AG08396 (cell line): ENCODE measurements around the gene KIFC3.
"Not testable (repeated sequence)": the region's sequence is repeated elsewhere in the genome, so short reads cannot be mapped to it uniquely, and the experiment has no call there.

Experiments
- DNase-seq: peaks from one replicate; pipeline ENCODE4 v3.0.0; 2012; ENCODE audit warnings: low spot score, mixed read lengths

KIFC3 gene

DNA sequence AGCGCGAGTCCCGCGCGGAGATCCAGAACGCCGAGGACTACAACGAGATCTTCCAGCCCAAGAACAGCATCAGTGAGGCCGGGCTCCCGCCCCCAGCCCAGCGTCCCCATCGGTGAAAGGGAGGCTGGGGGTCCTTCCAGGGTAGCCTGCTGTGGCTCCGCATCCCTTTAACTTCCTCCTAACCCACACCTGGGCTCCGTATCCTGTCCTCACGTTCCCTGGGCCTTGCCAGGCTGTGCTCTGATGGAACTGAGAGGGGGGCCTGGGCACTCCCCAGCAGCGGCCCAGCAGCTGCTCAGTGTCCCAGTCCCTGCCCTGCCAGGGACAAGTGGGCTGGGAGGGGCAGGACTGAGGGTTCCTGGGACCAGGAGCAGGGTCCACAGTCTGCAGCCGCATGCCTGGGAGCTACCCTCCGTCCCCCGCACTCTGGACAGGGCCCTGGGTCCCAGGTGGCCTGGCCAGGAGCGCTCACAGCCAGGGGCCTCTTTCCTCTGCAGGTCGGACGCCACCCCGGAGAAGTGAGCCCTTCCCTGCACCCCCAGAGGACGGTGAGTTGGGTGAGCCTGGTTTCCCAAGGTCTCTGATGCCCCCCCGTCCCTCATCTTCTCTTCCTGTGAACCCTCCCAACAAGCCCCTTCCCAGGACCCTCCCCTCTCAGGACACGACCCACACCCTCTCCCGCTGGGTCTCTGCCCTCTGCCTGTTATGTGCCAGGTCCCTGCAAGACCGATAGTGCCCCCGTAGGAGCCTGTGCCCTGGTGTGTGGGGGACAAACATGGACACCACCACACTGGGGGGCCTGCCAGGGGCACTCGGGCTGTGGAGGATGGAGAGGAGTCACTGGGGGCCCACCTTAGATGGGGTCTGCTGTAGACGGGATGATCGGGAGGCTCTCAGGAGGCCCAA is 48.6 kb downstream of the KIFC3 start:
- no peak for DNase-seq

DNA sequence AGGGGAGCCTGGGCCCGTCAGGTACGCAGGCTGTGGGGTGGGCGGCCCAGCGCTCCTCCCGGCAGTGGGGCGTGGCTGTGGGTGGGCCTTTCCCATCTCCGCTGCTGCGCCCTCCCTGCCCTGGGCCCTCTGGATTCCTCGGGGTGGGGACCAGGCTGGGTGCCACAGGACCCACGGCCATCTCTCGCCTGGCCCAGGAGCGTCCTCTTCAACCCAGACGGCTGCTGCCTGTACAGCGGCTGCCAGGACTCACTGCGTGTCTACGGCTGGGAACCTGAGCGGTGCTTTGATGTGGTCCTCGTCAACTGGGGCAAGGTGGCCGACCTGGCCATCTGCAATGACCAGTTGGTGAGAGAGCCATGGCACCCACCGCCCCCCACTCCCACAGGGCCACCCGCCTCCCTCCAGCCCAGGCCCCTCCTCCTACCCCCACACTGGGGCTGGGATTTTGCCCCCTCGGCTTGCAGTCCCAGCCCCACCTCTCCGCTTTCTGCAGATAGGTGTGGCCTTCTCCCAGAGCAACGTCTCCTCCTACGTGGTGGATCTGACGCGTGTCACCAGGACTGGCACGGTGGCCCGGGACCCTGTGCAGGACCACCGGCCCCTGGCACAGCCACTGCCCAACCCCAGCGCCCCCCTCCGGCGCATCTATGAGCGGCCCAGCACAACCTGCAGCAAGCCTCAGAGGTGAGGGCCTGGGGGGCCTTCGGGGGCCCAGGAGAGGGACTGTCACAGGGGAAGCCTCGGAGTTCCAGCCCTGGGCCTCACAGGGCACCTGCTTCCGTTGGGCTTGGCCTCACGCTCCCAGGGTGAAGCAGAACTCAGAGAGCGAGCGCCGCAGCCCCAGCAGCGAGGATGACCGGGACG is 49.5 kb downstream of the KIFC3 start:
- DNase-seq, result no peak

DNA sequence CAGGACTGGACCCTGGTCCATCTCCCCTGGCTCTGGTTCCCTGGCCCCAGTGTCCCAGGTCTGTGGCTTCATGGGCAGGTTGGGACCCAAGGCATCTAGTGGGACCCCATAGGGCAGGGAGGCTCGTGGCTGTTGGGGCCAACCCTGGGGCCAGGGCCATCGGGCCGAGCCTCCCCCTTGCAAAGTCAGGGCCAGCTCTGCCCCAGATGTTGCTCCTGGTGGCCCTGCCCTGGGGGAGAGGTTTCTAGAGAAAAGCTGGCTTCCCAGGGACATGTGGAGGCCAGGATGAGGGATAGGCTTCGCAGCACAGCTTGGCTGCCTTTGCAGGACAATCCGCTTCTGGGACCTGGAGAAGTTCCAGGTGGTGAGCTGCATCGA is 50.1 kb downstream of the KIFC3 start:
- no peak for DNase-seq

DNA sequence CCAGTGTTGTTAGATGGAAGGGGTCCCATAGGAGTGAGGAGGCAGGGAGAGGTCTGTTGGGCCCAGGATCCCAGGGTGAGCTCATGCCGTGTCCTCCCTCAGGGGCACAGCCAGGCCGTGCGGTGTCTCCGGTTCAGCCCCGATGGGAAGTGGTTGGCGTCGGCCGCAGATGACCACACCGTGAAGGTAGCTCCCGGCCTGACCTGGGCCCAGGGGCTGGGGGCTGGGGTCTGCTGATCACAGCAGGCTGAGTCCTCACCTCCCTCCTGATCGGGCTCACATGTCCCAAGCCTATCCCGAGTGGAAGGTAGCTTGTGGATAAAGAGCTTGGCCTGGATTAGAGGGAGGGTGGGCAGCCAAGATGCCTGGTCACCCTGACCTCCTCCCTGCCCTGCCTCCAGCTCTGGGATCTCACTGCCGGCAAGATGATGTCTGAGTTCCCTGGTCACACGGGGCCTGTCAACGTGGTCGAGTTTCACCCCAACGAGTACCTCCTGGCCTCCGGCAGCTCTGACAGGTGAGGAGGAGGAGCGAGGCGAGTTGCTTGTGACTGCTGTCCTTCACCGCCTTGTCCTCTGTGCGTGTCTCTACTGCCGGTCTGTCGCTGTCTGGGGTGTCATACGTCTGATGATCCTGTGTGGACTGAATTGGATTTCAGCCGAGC is 50.6 kb downstream of the KIFC3 start:
- DNase-seq, result no peak

DNA sequence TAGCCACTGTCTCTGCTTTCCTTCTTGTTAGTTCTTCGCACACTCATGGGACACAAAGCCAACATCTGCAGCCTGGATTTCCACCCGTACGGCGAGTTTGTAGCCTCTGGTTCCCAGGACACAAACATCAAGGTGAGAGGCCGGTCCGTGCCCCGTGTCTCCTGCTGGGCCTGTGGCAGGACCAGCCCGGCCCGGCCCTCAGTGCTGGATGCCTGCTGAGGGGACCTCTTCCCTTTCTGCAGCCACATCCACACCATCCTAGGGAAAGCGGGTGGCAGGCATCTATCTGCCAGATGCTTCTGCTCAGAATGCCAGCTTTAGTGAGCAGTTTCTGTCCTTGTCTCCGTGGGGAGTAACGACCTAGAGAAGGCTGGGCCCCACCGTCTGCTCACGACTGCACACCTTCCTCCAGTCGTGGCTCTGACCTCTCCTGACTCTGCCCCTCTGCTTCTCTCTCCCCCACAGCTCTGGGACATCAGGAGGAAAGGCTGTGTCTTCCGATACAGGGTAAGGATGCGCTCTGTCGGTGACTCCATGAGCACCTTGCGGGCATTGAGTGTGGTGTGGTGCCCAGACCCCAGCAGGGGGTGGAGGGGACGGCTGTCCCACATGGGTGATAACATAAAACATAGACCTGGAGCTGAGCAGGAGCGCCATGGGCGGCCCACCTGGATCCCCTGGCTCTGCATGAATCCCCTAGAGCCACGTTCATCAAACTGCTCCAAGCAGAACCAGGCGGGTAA is 51.3 kb downstream of the KIFC3 start:
- DNase-seq, result no peak

DNA sequence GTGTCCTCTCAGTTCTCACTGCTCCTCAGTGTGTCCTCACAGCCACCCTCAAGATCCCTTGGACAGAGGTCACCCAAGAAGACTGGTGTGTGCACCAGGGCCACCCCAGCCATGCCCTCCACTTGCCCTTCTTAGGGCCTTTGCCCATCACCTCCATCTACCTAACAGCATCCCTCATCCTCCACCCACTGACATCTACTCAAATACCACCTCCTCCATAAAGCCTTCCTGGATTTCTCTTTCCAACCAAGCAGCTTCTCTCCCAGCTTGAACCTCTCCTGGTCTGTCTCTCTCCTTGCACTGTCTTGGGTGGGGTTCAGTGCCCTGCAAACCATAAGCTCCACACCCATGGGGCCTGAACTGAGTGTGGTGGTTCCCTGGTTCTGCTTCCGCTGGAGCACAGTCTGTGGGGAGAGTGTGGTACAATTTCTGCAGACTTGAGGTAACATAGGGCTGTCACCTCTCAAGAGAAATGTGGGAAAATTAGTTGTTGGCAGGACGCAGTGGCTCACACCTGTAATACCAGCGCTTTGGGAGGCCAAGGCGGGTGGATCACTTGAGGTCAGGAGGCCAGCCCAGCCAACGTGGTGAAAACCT is 52.3 kb downstream of the KIFC3 start:
- DNase-seq, result no peak

DNA sequence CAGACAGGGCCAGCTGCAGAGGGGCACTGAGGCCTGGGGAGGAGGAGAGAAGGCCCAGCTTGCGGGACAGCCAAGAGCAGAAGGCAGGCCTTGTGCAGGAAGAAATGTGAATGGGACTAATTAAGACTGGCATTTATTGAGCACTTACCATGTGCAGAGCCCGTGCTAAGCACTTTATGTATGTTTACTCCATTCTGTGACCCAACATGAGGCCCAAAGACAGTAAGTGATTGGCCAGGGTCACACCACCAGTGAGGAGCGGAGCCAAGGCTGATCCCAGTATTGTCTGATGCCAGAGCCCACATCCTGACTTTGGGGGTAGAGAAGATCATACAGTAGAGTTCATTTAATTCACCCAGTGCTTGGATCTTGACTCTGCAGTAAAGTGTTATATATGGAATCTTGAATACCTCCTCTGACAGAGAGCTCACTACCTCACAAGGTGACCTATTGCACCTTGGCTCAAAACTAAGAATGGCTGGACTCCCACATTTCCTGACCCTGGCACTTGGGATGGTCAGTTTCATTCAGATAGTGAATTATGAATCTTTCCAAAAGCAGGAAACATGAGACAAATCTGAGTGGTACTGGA is 53.1 kb downstream of the KIFC3 start:
- no peak for DNase-seq

DNA sequence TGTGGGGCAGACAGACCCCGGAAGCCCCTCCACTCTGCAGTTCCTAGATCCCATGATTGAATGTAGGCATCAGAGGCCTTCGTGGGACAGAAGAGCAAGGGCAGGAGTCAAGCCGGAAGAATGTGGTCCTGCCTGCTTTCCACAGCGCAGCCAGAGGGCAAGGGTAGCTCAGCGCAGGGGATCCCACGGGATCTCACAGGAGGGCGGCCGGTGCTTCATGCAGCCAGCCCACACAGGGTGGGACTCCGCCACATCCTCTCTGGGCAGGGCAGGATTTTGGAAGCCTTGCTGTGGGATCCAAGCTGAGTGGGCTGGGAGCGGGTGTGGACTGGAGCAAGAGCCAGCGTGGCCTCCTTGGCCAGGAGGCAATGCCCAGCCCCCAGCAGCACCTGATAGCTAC is 53.7 kb downstream of the KIFC3 start:
- DNase-seq, result no peak

DNA sequence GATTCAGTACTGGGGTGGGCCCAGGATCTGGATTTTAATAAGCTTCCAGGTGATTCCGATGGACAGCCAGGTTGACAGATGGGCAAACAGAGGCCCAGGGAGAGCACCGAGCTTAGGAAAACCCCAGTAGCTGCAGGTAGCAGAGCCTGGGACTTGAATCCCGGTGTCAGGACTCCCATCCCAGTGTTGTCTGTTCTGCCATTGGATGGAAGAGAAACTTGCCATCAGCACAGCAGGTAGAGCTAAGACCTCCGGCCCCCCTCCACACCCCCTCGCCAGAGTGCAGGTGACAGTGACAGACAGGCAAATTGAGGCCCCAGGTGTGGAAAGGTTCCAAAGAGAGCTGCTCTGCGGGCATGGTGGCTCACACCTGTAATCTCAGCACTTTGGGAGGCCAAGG is 54.3 kb downstream of the KIFC3 start:
- no peak for DNase-seq

DNA sequence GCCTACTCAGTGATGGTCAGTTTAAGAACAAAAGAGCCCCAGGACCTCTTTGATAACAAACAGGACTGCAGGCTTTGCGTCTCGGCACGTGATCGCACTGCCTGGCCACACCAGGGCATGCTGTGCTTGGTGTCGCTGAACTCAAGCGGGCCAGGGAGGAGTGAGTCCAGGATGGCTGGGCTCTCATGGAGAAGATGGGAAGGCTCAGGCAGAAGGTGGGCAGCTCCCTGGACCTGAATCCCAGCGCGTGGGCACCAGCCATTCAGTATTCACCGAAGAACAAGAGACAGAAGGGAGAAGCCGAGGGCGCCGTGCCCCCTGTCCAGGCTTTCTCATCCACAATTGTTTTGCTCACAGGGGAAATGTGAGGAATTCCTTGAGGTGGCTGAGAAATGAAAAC is 54.8 kb downstream of the KIFC3 start:
- DNase-seq, result no peak

DNA sequence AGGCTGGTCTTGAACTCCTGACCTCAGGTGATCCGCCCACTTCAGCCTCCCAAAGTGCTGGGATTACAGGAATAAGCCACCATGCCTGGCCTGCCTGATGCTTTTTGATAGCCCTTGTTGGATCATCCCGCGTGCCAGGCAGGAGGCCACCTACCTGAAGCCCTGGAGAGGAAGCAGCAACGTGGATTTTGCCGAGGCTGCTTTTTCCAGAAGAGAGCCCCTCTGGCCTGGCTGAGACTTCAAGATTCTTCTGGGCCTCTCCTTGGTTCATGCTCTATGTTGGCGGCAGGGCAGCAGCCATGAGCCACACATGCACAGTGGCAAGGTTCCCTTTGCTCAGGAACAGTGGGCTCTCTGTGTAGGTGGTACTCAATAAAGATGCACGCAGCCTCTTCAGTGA is 55.2 kb downstream of the KIFC3 start:
- no peak for DNase-seq

DNA sequence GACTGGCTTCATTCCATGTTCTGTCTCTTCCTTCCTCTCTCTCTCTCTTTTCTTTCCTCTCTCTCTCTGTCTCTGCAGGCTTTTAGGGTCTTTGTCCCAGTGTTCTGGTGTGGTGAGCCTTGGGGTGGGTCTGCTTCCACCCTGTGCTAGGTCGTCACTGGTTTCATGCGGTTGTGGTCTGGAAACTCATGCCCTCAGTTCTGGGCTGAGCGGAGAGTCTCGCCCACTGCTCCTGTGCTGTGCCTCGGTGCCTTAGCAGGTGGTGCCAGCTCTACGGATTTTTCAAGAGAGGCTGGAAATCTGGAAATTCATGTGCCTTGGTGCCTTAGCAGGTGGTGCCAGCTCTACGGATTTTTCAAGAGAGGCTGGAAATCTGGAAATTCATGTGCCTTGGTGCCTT is 56.0 kb downstream of the KIFC3 start:
- DNase-seq, result not testable (repeated sequence)

DNA sequence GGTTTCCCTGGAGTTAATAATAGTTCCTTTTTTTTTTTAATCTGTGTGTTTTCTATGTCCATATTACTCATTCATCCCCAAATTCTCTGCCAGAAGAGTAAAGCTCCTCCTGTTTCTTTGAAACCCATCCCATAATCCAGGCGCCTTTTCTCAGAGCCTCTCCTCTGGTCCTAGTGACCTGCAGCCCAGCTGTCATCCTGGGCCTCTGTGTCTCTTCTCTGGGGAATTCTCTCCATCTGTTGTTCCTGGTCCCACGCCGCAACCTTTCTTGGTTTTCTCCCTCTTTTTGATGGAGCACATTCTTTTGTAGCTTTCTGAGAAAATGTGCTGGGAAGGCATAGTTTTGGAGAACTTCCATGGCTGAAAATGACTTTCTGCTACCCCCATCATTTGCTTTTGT is 56.5 kb downstream of the KIFC3 start:
- DNase-seq, result no peak

DNA sequence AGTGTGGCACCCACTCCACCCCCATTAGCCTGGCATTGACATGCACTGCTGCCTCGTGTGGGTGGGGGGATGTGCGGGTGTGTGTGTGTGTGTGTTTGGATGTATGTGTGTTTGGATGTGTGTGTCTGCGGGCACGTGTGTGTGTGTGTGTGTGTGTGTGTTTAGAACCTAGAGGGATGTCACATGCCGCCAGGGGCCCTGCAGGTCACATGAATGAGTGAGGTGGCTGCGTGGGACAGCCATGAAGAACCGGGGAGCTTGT is 57.7 kb downstream of the KIFC3 start:
- DNase-seq, result no peak

DNA sequence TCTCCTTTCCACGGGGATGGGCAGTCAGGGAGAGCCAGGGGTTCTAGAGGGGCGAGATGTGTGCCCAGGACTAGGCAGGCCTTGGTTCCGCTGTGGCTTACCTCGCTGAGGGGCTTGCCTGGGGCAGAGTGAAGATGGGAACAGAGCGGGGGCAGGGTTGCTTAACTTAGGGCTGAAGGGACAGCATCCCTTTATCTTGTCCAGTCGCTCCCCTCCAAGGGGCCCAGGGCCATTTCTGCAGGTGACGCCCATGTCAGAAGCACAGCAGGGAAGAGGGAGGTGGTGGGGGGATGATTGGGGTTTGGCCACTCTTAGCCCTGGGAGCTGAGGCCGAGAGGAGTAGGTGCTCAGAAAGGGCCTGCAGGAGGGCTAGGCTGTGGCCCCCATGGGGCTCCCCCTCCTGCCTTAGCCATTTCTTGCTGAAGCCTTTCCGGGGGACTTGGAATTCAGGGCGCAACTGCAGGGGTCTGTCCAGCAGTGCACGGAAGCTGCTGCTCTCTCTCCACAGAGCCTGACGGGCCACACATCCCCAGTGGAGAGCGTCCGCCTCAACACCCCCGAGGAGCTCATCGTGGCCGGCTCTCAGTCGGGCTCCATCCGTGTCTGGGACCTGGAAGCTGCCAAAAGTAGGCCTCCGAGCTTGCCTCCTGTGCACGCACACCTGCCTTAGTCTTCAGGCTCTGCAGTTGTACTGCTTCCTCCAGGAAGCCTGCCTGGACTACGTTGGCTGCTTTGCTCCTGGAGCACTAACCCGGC is 58.2 kb downstream of the KIFC3 start:
- DNase-seq, result no peak

DNA sequence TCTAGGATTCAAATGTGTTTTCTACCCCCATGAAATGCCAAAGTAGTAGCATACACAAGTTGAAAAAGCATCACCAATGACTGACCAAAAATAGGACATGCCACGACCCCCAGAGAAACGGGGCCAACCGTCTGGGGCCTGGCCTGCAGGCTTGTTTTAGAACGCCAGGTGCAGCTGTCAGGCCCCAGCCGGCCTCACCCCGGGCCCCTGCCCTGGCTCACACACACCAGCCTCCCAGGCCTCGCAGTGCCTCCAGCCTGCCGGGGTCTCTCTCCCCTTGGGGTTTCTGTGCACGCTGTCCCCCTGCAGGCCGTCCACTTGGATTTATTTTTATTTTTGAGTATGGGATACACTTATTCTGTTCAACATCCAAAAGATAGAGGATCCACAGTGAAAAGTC is 58.8 kb downstream of the KIFC3 start:
- DNase-seq, result no peak

DNA sequence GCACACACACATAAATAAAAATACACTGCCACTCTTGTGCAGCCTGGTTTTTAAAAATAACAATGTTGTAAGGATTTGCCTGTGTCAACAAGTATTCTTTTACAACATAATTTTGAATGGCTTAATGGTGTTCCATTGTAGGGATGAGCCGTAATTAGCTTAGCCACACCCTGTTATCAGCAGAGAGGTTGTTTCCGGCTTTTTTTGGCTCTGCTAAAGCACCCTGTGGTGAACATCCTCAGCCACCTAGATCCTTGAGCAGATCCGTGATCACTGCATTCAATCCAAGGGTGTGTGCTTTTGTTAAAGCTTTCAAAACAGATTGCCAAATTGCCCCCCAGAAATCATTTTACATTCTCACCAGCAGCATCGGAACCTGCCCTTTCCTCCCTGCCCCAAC is 59.7 kb downstream of the KIFC3 start:
- no peak for DNase-seq

DNA sequence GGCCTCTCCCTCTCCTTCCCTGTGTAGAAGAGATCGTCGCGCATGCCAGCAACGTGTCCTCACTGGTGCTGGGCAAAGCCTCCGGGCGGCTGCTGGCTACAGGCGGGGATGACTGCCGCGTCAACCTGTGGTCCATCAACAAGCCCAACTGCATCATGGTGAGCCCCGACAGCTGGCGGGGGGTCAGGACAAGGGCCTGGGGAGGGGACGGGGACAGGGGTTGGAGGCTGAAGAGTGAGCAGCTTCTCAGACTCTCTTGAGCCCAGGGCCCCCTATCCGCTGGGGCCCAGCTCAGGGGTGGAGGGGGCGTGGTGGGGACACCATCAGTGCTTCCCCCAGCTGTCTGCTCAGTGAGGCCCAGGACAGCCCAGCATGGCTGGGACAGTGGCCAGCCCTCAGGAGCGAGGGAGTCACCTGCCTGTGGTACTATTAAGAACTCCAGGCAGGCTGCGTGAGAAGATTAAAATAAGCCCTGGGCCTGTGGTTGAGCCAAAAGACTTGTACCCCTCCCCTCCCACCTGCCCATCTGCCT is 60.6 kb downstream of the KIFC3 start:
- no peak for DNase-seq

DNA sequence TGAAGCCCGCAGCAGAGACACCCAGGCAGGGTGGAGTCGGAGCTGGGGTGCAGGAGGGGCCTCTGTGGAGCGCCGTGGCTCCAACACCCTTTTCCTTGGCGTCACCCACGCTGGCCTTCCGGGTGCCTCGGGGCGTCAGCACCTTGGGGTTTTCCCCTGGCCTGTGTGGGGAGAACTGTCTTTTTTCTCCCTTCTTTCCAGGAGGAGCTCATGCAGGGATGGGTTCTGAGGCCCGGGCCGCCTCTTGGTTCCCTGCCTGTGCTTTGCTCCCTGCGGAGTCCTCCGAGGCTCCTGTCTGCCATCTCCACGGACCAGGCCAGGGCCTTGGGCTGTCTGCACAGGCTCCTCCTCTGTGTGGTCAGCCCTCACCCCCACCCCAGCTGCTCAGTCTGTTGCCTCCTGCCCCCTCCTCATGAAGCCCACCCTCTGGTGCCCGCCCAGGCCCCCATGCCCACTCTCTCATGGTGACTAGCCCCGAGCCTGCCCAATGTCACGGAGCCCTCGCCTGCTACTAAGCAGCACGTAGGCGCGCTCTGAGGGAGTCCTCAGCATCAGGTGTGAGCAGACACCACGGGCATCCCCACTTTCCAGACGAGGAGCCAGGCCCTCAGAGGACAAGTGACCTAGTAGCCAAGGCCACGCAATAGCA is 61.7 kb downstream of the KIFC3 start:
- DNase-seq, result no peak
